ENCODE measurements around the gene BROX.

DNA sequence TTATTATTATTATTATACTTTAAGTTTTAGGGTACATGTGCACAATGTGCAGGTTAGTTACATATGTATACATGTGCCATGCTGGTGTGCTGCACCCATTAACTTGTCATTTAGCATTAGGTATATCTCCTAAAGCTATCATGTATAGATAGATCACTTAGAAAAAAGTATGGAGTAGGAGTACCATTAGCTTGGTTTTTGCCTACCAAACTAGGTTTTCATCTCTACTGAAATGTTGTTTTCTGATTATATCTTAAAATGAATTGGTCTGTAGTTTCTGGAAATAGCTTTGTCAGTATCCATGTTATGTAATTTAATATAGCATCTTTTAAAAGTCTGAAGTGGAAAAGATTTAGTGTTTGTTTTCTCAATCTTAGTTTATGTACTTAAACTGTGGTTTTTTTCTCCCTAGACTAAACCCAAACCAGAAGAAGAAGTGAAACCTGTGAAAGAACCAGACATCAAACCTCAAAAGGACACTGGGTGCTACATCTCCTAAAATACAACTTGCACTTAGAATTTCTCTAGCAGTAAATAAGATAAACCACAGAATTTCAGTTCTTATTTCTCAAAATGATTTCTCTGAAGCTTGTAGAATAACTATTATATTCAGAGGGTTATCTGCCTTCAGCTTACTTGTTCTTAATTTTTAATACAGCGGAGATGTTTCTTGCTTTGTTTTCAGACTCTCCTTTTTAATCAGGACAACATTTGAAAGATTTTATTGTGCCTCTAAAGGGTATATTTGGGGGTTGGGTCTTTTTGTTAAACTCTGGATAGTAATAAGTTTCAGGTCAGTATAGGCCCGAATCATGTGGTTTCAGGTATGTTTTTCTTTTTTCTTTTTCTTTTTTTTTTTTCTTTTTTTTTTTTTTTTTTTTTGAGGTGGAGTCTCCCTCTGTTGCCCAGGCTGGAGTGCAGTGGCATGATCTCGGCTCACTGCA, 20.1 kb downstream of the BROX start:
- TF ChIP-seq, protein P1, sequence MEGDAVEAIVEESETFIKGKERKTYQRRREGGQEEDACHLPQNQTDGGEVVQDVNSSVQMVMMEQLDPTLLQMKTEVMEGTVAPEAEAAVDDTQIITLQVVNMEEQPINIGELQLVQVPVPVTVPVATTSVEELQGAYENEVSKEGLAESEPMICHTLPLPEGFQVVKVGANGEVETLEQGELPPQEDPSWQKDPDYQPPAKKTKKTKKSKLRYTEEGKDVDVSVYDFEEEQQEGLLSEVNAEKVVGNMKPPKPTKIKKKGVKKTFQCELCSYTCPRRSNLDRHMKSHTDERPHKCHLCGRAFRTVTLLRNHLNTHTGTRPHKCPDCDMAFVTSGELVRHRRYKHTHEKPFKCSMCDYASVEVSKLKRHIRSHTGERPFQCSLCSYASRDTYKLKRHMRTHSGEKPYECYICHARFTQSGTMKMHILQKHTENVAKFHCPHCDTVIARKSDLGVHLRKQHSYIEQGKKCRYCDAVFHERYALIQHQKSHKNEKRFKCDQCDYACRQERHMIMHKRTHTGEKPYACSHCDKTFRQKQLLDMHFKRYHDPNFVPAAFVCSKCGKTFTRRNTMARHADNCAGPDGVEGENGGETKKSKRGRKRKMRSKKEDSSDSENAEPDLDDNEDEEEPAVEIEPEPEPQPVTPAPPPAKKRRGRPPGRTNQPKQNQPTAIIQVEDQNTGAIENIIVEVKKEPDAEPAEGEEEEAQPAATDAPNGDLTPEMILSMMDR (IDR thresholded peaks at IDR 0.05 in 2 of 3, conservative IDR thresholded peaks at IDR 0.05 in 1 of 3; ENCODE audit: borderline replicate concordance in 1 of 3, insufficient read depth in 1 of 3, low read depth in 2 of 3, low read length in 2 of 3) = no peak
- TF ChIP-seq, protein P2, sequence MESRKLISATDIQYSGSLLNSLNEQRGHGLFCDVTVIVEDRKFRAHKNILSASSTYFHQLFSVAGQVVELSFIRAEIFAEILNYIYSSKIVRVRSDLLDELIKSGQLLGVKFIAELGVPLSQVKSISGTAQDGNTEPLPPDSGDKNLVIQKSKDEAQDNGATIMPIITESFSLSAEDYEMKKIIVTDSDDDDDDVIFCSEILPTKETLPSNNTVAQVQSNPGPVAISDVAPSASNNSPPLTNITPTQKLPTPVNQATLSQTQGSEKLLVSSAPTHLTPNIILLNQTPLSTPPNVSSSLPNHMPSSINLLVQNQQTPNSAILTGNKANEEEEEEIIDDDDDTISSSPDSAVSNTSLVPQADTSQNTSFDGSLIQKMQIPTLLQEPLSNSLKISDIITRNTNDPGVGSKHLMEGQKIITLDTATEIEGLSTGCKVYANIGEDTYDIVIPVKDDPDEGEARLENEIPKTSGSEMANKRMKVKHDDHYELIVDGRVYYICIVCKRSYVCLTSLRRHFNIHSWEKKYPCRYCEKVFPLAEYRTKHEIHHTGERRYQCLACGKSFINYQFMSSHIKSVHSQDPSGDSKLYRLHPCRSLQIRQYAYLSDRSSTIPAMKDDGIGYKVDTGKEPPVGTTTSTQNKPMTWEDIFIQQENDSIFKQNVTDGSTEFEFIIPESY (IDR thresholded peaks at IDR 0.05; ENCODE audit: extremely low read depth, insufficient replicate concordance, low read length) = no peak
- TF ChIP-seq EZH2 (IDR thresholded peaks at IDR 0.05) = no peak
- TF ChIP-seq EZH2phosphoT487 (IDR thresholded peaks at IDR 0.05; ENCODE audit: borderline replicate concordance) = no peak
- no peak for TF ChIP-seq SP1 (IDR thresholded peaks at IDR 0.05; ENCODE audit: low read depth)
- TF ChIP-seq YY1 (IDR thresholded peaks at IDR 0.05; ENCODE audit: extremely low read depth, insufficient replicate concordance, low read depth, low read length) = no peak
- no peak for TF ChIP-seq POLR2A (IDR thresholded peaks at IDR 0.05; ENCODE audit: borderline replicate concordance, extremely low read depth, insufficient read depth, insufficient read length)
- TF ChIP-seq FOSL1 (IDR thresholded peaks at IDR 0.05; ENCODE audit: low read depth) = no peak
- TF ChIP-seq POLR2AphosphoS5 (IDR thresholded peaks at IDR 0.05; ENCODE audit: low read depth, low read length) = no peak

All from HCT116 (cell line).